BJ (cell line): ENCODE measurements around the gene CFAP20. TPM values are rescaled to one million over a fixed set of nuclear protein-coding genes. Genes with fewer than 3 reads are reported as not detected.
"Not testable (repeated sequence)": the region's sequence is repeated elsewhere in the genome, so short reads cannot be mapped to it uniquely, and the experiment has no call there.

Source experiments
- CTCF ChIA-PET: fragments of 350-600 bp; formaldehyde crosslinking; extraction: SDS; loops from one replicate; lab custom pipeline; 2021; ENCODE audit warnings: antibody characterized with exemption, inconsistent platforms; lab: Yijun Ruan, JAX
- POLR2A ChIA-PET: fragments of 300-600 bp; sonication (Branson Sonifier 250); formaldehyde crosslinking; extraction: SDS; loops from one replicate; lab custom pipeline; 2021; ENCODE audit warnings: antibody characterized with exemption; lab: Charles Lee
- DNase-seq: peaks from one replicate; pipeline ENCODE4 v3.0.0-alpha.2; 2011; ENCODE audit warnings: low read depth
- H3K27me3 ChIP-seq: 2 replicates; pipeline ENCODE4 v1.6.0; 2011; ENCODE audit warnings: low read length; ENCODE audit not compliant: control insufficient read depth, insufficient read depth
- H3K36me3 ChIP-seq: 2 replicates; pipeline ENCODE4 v1.5.1; 2011; ENCODE audit warnings: low read length; ENCODE audit not compliant: control insufficient read depth, insufficient read depth
- H3K4me3 ChIP-seq: 2 replicates; pipeline ENCODE4 v1.5.1; 2011; ENCODE audit warnings: low read depth, mild to moderate bottlenecking, control low read depth, low read length
- polyA plus RNA-seq: library from polyadenylated mRNA; depleted of rRNA; stranded (reverse); fragments of >200 nt; gene quantifications from 2 replicates; pipeline ENCODE4 v1.2.3, GENCODE V29; 2011; rRNA removed
- small RNA-seq: library from RNA; depleted of rRNA; stranded (forward); fragments of <200 nt; gene quantifications from one replicate; pipeline ENCODE3, GENCODE V24; 2012; ENCODE audit warnings: low replicate concordance, low read depth; ENCODE audit not compliant: insufficient read length
- TF ChIP-seq, protein P1 (sequence below): IDR thresholded peaks from 2 replicates; pipeline ENCODE4 v1.5.1; 2011; ENCODE audit warnings: low read depth, mild to moderate bottlenecking, control low read depth, inconsistent platforms, low read length, moderate library complexity; ENCODE audit not compliant: insufficient read depth

Gene CFAP20
- polyA plus RNA-seq, 1 experiment: 36.6 TPM

DNA sequence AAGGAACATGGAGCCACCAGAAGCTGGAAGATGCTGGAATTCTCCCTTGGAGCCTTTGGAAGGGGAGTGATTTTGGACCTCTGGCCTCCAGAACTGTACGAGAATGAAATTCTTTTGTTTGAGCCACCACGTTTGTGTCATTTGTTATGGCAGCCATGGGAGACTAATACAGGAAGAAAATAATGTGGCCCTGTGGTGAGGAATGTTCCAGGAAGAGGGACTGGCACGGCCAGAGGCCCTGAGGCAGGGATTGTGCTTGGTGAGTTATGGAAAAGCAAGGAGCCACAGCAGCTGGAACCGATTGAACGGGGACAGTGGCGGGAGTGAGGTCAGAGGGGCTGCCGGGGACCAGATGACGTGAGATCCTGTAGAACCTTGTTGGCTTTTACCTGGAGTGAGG lies 51.4 kb downstream of the CFAP20 start:
- ChIA-PET POLR2A (no interaction called here), CTCF (interaction anchor here (0.6 kb wide), 1 partner anchor 396 kb away, joined by 3 read pairs; no protein-coding TSS in a partner anchor)
- DNase-seq: no peak
- Histone ChIP-seq H3K36me3 (no peaks in the 10 kb centered on the region), H3K27me3 (no peaks in the 10 kb centered on the region), H3K4me3 (no peak overlapping the region)
- TF ChIP-seq, protein P1, sequence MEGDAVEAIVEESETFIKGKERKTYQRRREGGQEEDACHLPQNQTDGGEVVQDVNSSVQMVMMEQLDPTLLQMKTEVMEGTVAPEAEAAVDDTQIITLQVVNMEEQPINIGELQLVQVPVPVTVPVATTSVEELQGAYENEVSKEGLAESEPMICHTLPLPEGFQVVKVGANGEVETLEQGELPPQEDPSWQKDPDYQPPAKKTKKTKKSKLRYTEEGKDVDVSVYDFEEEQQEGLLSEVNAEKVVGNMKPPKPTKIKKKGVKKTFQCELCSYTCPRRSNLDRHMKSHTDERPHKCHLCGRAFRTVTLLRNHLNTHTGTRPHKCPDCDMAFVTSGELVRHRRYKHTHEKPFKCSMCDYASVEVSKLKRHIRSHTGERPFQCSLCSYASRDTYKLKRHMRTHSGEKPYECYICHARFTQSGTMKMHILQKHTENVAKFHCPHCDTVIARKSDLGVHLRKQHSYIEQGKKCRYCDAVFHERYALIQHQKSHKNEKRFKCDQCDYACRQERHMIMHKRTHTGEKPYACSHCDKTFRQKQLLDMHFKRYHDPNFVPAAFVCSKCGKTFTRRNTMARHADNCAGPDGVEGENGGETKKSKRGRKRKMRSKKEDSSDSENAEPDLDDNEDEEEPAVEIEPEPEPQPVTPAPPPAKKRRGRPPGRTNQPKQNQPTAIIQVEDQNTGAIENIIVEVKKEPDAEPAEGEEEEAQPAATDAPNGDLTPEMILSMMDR: no peak

DNA sequence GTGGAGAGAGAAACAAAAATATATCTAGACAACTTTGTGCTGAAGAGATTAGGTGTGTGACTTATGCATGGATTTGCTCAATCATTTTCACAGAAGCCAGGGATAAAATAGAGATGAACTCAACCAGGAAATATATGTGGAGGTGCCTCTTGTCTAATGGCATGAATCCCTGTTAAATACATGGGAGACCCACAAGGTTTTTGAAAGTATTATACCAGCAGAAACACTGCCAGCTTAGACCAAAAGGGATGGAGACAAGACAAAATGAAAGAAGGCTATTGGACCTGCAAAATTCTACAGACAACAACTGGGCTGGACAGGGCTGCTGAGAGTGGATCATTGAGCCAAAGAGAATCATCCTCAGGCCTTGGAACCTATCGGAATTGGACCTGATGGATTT lies 52.7 kb downstream of the CFAP20 start:
- POLR2A ChIA-PET: no interaction called here

DNA sequence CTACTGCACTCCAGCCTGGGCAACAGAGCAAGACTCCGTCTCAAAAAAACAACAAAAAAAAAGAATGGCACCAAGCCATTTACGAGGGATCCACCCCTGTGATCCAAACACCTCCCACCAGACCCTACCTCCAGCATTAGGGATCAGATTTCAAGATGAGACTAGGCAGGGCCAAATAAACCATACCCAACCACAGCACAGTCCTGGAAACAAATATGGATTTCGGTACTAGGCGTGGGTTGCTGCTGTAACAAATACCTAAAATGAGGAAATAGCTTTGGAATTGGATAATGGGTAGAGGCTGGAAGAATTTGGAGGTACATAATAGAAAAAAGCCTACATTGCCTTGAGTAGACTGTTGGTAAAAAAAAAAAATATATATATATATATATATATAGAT lies 54.5 kb downstream of the CFAP20 start:
- Histone ChIP-seq H3K4me3 (no peak overlapping the region), H3K36me3 (no peaks in the 10 kb centered on the region), H3K27me3 (no peaks in the 10 kb centered on the region)
- ChIA-PET CTCF (interaction anchor here (0.6 kb wide), 1 partner anchor 380 kb away, joined by 3 read pairs; no protein-coding TSS in a partner anchor), POLR2A (no interaction called here)
- no peak for DNase-seq
- TF ChIP-seq, protein P1: no peak

More for the DNA sequence above, 52.7 kb downstream of the CFAP20 start:
- no peak overlapping the region for H3K4me3 ChIP-seq
- DNase-seq: no peak
- H3K36me3 ChIP-seq: no peaks in the 10 kb centered on the region
- no peaks in the 10 kb centered on the region for H3K27me3 ChIP-seq
- TF ChIP-seq, protein P1: no peak
- CTCF ChIA-PET: no interaction called here

DNA sequence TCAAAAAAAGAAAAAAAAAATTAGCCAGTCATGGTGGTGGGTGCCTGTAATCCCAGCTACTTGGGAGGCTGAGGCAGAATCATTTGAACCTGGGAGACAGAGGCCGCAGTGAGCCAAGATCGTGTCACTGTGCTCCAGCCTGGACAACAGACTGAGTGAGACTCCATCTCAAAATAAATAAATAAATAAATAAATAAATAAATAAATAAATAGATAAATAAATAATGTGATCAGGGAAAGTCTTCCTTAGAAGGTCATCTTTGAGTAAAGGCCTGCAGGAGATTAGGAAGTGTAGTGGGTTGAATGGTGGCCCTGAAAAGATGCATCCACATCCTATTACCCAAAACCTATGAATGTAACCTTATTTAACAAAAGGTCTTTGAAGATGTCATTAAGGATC lies 56.1 kb downstream of the CFAP20 start:
- CTCF ChIA-PET: interaction anchor here (0.7 kb wide), 1 partner anchor 50 kb away, joined by 4 read pairs; no protein-coding TSS in a partner anchor
- DNase-seq, POLR2A ChIA-PET, H3K27me3 ChIP-seq, H3K36me3 ChIP-seq, H3K4me3 ChIP-seq: not testable (repeated sequence)

DNA sequence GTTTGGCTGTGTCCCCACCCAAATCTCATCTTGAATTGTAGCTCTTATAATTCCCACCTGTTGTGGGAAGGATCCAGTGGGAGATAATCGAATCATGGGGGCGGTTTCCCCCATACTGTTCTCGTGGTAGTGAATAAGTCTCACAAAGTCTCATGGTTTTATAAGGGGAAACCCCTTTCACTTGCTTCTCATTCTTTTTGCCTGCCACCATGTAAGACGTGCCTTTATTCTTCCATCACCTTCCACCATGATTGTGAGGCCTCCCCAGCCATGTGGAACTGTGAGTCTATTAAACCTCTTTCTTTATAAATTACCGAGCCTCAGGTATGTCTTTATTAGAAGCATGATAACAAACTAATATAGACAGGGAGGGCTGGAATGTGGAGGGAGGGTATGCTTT lies 57.0 kb downstream of the CFAP20 start:
- H3K36me3 ChIP-seq, H3K4me3 ChIP-seq, DNase-seq, H3K27me3 ChIP-seq, CTCF ChIA-PET, POLR2A ChIA-PET: not testable (repeated sequence)

DNA sequence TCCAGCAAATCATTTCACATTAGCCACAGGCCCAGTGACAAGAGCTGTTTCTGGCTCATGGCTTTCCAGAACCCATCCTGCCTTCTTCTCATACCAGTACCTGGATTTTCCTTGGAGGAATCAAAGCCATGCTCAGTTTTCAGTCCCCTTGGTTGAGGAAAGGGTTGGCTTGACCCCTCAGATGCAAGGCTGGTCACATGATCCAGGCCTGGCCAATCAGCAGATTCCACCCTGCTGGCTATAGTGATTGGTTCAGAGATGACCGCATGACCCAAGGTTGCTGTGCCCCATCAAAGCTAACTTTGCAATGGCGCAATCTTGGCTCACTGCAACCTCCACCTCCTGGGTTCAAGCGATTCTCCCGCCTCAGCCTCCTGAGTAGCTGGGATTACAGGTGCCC lies 58.6 kb downstream of the CFAP20 start:
- TF ChIP-seq, protein P1: no peak
- CTCF ChIA-PET: interaction anchor here (1.0 to 1.2 kb wide), 2 partner anchors 13 to 22 kb away, joined by 3 read pairs; no protein-coding TSS in a partner anchor

More for the DNA sequence above, 58.6 kb downstream of the CFAP20 start:
- Histone ChIP-seq H3K36me3 (no peaks in the 10 kb centered on the region), H3K27me3 (no peaks in the 10 kb centered on the region), H3K4me3 (no peak overlapping the region)
- POLR2A ChIA-PET: no interaction called here
- no peak for DNase-seq

Small RNAs within 50 kb of the gene (small RNA-seq; reads per million reads assigned to genes)
- gene RF00019: not detected

Other genes starting within 250 kb of the CFAP20 start
- not detected in 2 replicates for gene CNGB1, start 158.3 kb downstream of the CFAP20 start, polyA plus RNA-seq
- gene ZNF319, start 128.7 kb downstream of the CFAP20 start, polyA plus RNA-seq: 4.9 and 5.8 TPM in 2 replicates
- gene USB1, start 128.0 kb downstream of the CFAP20 start, polyA plus RNA-seq: 48.7 and 86.2 TPM in 2 replicates
- gene MMP15, start 103.6 kb downstream of the CFAP20 start, polyA plus RNA-seq: 0.71 and 1.1 TPM in 2 replicates
- gene CSNK2A2, start 68.7 kb upstream of the CFAP20 start, polyA plus RNA-seq: 22.5 and 32.8 TPM in 2 replicates
- gene PRSS54, start 165.6 kb upstream of the CFAP20 start, polyA plus RNA-seq: not detected in 2 replicates